ENCODE results near the gene ERC2.

DNA sequence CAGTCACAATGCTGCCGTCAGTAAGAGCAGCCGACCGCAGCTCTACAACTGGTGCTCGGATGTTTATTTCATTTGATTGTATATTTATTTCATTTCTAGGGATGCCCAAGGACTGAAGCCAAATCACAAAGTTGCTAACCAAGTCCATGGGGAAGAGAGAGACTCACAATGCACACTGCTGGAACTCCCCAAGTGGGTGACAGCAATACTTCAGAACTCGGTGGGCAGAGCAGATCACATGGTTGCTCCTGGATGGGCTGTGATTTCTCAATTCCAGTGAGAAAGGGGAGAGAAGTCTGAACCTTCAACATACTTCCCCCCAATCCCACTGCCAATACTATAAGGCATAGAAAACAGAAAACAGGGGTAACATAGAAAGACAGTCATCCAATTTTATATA is 715.4 kb downstream of the ERC2 start:
- TF ChIP-seq, protein P1, sequence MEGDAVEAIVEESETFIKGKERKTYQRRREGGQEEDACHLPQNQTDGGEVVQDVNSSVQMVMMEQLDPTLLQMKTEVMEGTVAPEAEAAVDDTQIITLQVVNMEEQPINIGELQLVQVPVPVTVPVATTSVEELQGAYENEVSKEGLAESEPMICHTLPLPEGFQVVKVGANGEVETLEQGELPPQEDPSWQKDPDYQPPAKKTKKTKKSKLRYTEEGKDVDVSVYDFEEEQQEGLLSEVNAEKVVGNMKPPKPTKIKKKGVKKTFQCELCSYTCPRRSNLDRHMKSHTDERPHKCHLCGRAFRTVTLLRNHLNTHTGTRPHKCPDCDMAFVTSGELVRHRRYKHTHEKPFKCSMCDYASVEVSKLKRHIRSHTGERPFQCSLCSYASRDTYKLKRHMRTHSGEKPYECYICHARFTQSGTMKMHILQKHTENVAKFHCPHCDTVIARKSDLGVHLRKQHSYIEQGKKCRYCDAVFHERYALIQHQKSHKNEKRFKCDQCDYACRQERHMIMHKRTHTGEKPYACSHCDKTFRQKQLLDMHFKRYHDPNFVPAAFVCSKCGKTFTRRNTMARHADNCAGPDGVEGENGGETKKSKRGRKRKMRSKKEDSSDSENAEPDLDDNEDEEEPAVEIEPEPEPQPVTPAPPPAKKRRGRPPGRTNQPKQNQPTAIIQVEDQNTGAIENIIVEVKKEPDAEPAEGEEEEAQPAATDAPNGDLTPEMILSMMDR (tag by site-specific recombination; IDR thresholded peaks at IDR 0.05), result no peak
- TF ChIP-seq ZNF518A (tag by site-specific recombination; conservative IDR thresholded peaks at IDR 0.05; ENCODE audit: low read depth) (no peak), ATF2 (tag by site-specific recombination; IDR thresholded peaks at IDR 0.05; ENCODE audit: low read depth) (no peak), REST (tag by site-specific recombination; IDR thresholded peaks at IDR 0.05) (no peak), ZNF776 (tag by site-specific recombination; IDR thresholded peaks at IDR 0.05; ENCODE audit: borderline replicate concordance) (no peak), YY1 (tag by site-specific recombination; IDR thresholded peaks at IDR 0.05) (no peak), ZFP37 (tag by site-specific recombination; IDR thresholded peaks at IDR 0.05) (no peak), ZNF211 (tag by site-specific recombination; IDR thresholded peaks at IDR 0.05; ENCODE audit: low read depth) (no peak), ZNF555 (tag by site-specific recombination; conservative IDR thresholded peaks at IDR 0.05) (no peak), ZNF670 (tag by site-specific recombination; IDR thresholded peaks at IDR 0.05; ENCODE audit: low read depth) (no peak), ZBTB21 (tag by site-specific recombination; IDR thresholded peaks at IDR 0.05) (no peak)
- TF ChIP-seq, protein P2, sequence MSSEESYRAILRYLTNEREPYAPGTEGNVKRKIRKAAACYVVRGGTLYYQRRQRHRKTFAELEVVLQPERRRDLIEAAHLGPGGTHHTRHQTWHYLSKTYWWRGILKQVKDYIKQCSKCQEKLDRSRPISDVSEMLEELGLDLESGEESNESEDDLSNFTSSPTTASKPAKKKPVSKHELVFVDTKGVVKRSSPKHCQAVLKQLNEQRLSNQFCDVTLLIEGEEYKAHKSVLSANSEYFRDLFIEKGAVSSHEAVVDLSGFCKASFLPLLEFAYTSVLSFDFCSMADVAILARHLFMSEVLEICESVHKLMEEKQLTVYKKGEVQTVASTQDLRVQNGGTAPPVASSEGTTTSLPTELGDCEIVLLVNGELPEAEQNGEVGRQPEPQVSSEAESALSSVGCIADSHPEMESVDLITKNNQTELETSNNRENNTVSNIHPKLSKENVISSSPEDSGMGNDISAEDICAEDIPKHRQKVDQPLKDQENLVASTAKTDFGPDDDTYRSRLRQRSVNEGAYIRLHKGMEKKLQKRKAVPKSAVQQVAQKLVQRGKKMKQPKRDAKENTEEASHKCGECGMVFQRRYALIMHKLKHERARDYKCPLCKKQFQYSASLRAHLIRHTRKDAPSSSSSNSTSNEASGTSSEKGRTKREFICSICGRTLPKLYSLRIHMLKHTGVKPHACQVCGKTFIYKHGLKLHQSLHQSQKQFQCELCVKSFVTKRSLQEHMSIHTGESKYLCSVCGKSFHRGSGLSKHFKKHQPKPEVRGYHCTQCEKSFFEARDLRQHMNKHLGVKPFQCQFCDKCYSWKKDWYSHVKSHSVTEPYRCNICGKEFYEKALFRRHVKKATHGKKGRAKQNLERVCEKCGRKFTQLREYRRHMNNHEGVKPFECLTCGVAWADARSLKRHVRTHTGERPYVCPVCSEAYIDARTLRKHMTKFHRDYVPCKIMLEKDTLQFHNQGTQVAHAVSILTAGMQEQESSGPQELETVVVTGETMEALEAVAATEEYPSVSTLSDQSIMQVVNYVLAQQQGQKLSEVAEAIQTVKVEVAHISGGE (tag by site-specific recombination; conservative IDR thresholded peaks at IDR 0.05; ENCODE audit: low read depth), result no peak

Measured in HEK293 (cell line).